ENCODE results near the gene OR3A3.

Gene OR3A3

DNA sequence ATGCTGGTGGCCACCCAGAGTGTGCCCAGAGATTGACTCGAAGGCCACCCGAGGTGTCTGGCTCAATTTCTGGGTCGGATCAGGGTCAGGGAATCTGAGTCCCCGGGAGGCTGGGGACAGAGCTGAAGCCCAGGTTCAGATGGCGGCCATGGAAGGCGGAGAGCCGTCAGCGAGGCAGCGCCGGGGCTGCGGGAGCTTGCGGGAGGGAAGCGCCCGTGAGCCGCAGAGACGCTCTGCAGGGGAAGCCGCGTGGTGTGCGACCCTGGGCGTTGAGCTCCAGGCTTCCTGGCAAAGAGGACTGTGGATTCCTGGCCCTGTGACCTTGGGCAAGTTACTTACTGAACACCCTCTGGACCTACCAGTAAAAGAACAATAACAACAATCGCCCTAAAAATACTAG lies 61.0 kb downstream of the OR3A3 start:
- DNase-seq (ENCODE audit: low read depth) = no peak
